Raji (cell line): Measurements from ENCODE around the gene PXK.

Source experiments
- POLR2A ChIP-seq: IDR thresholded peaks from 2 replicates; pipeline ENCODE4 v1.6.1; 2011; ENCODE audit warnings: low read depth, low read length, control low read depth; ENCODE audit not compliant: insufficient read depth

PXK gene

GRCh38 chr3:58334506-58334884, 1.8 kb downstream of the PXK start:
- TF ChIP-seq POLR2A: no peak

- TF ChIP-seq POLR2A: no peak
Observed at GRCh38 chr3:58335652-58335947, 2.9 kb downstream of the PXK start.

GRCh38 chr3:58336135-58336882, 3.6 kb downstream of the PXK start:
- no peak for TF ChIP-seq POLR2A

GRCh38 chr3:58337190-58337589, 4.5 kb downstream of the PXK start:
- no peak for TF ChIP-seq POLR2A

GRCh38 chr3:58340594-58341244, 8.0 kb downstream of the PXK start:
- TF ChIP-seq POLR2A: no peak

- TF ChIP-seq POLR2A: no peak
Observed at GRCh38 chr3:58341376-58341775, 8.7 kb downstream of the PXK start.

GRCh38 chr3:58342676-58343075, 10.0 kb downstream of the PXK start:
- TF ChIP-seq POLR2A: no peak

- TF ChIP-seq POLR2A: no peak
Observed at GRCh38 chr3:58345457-58345856, 12.8 kb downstream of the PXK start.

- TF ChIP-seq POLR2A: no peak
Observed at GRCh38 chr3:58346368-58346767, 13.7 kb downstream of the PXK start.

GRCh38 chr3:58347984-58348383, 15.3 kb downstream of the PXK start:
- TF ChIP-seq POLR2A: no peak

- TF ChIP-seq POLR2A: peak; percentile 45; the same call in 1 of the 2 replicates
Observed at GRCh38 chr3:58349792-58350626, 17.3 kb downstream of the PXK start.

GRCh38 chr3:58350627-58351013, 17.9 kb downstream of the PXK start:
- TF ChIP-seq POLR2A: no peak; the same call in 1 of the 2 replicates

GRCh38 chr3:58351920-58352319, 19.2 kb downstream of the PXK start:
- peak; percentile 34; the same call in 1 of the 2 replicates for TF ChIP-seq POLR2A

GRCh38 chr3:58352626-58353025, 19.9 kb downstream of the PXK start:
- no peak for TF ChIP-seq POLR2A

- 0 out of 2 replicates have a peak, but pooled peaks have one; percentile 26 for TF ChIP-seq POLR2A
Observed at GRCh38 chr3:58353722-58354553, 21.2 kb downstream of the PXK start.
